Stimulated activated CD4-positive, alpha-beta T cell treated with anti-CD3 and anti-CD28 coated beads, Interleukin-4, amount 100 ng/mL, for 24 hours (primary cell): ENCODE measurements around the gene FBXL5.

Experiments
- DNase-seq: peaks from one replicate; pipeline ENCODE4 v3.0.0-alpha.2; 2020

FBXL5 gene

GRCh38 chr4:15676899-15677298, 21.7 kb upstream of the FBXL5 start:
- DNase-seq, result no peak

- DNase-seq, result no peak
These were observed 20.9 kb upstream of the FBXL5 start for GRCh38 chr4:15676039-15676438.

GRCh38 chr4:15675356-15675755, 20.2 kb upstream of the FBXL5 start:
- no peak for DNase-seq

GRCh38 chr4:15674926-15675325, 19.8 kb upstream of the FBXL5 start:
- no peak for DNase-seq

- no peak for DNase-seq
These were observed 18.9 kb upstream of the FBXL5 start for GRCh38 chr4:15674046-15674445.

- no peak for DNase-seq
These were observed 18.2 kb upstream of the FBXL5 start for GRCh38 chr4:15673337-15673736.

GRCh38 chr4:15672101-15672500, 16.9 kb upstream of the FBXL5 start:
- DNase-seq, result no peak

- no peak for DNase-seq
These were observed 15.4 kb upstream of the FBXL5 start for GRCh38 chr4:15670576-15670975.

- no peak for DNase-seq
These were observed 13.6 kb upstream of the FBXL5 start for GRCh38 chr4:15668566-15669435.

- no peak for DNase-seq
These were observed 11.8 kb upstream of the FBXL5 start for GRCh38 chr4:15667006-15667405.

- no peak for DNase-seq
These were observed 10.7 kb upstream of the FBXL5 start for GRCh38 chr4:15665753-15666365.

- DNase-seq, result peak; percentile 7
These were observed 4.8 kb upstream of the FBXL5 start for GRCh38 chr4:15659768-15660570.

GRCh38 chr4:15658781-15659180, 3.6 kb upstream of the FBXL5 start:
- no peak for DNase-seq

- DNase-seq, result no peak
These were observed 3.1 kb upstream of the FBXL5 start for GRCh38 chr4:15658136-15658770.

GRCh38 chr4:15657366-15657765, 2.2 kb upstream of the FBXL5 start:
- DNase-seq, result no peak

GRCh38 chr4:15656038-15656470, 897 bp upstream of the FBXL5 start:
- no peak for DNase-seq

GRCh38 chr4:15654593-15655222, 449 bp downstream of the FBXL5 start:
- peak; percentile 42 for DNase-seq

- DNase-seq, result no peak
These were observed 1.1 kb downstream of the FBXL5 start for GRCh38 chr4:15653864-15654592.

- DNase-seq, result no peak
These were observed 1.7 kb downstream of the FBXL5 start for GRCh38 chr4:15653420-15653819.

GRCh38 chr4:15652841-15653240, 2.3 kb downstream of the FBXL5 start:
- DNase-seq, result no peak

GRCh38 chr4:15652191-15652590, 3.0 kb downstream of the FBXL5 start:
- DNase-seq, result no peak

- no peak for DNase-seq
These were observed 3.5 kb downstream of the FBXL5 start for GRCh38 chr4:15651676-15652075.
